ENCODE measurements around the gene KCNK16. TPM values are rescaled to one million over a fixed set of nuclear protein-coding genes. Genes with fewer than 3 reads are reported as not detected.

The KCNK16 gene
- total and polyA plus RNA-seq, 2 donors, result not detected

- no peak overlapping the region for H3K27ac ChIP-seq (ENCODE audit: low read depth)
- no peak overlapping the region for H3K4me3 ChIP-seq (ENCODE audit: low read depth, low read length)
- 85% methylated on average over 1 of the region's 1 CpG for WGBS
- H3K4me1 ChIP-seq (ENCODE audit: insufficient read depth), result no peaks in the 10 kb centered on the region
- H3K36me3 ChIP-seq (ENCODE audit: insufficient read depth), result no peaks in the 10 kb centered on the region
- no peak for DNase-seq (ENCODE audit: extremely low spot score)
These were observed 52.5 kb downstream of the KCNK16 start for GRCh38 chr6:39269961-39270360.

GRCh38 chr6:39268721-39269120 lies 53.8 kb downstream of the KCNK16 start:
- no peaks in the 10 kb centered on the region for H3K4me1 ChIP-seq (ENCODE audit: insufficient read depth)
- 44% methylated on average over 3 of the region's 3 CpGs for WGBS
- H3K27ac ChIP-seq (ENCODE audit: low read depth), result no peak overlapping the region
- DNase-seq (ENCODE audit: extremely low spot score), result no peak
- no peaks in the 10 kb centered on the region for H3K36me3 ChIP-seq (ENCODE audit: insufficient read depth)
- H3K4me3 ChIP-seq (ENCODE audit: low read depth, low read length), result no peak overlapping the region

- 78% methylated on average over 7 of the region's 7 CpGs for WGBS
- Histone ChIP-seq H3K4me3 (ENCODE audit: low read depth, low read length) (no peak overlapping the region), H3K27ac (ENCODE audit: low read depth) (no peak overlapping the region), H3K36me3 (ENCODE audit: insufficient read depth) (no peaks in the 10 kb centered on the region), H3K4me1 (ENCODE audit: insufficient read depth) (no peaks in the 10 kb centered on the region)
- no peak for DNase-seq (ENCODE audit: extremely low spot score)
These were observed 54.3 kb downstream of the KCNK16 start for GRCh38 chr6:39268171-39268570.

- 73% methylated on average over 5 of the region's 5 CpGs for WGBS
- H3K4me1 ChIP-seq (ENCODE audit: insufficient read depth), result no peaks in the 10 kb centered on the region
- H3K27ac ChIP-seq (ENCODE audit: low read depth), result no peak overlapping the region
- DNase-seq (ENCODE audit: extremely low spot score), result no peak
- no peak overlapping the region for H3K4me3 ChIP-seq (ENCODE audit: low read depth, low read length)
- H3K36me3 ChIP-seq (ENCODE audit: insufficient read depth), result no peaks in the 10 kb centered on the region
These were observed 55.6 kb downstream of the KCNK16 start for GRCh38 chr6:39266782-39267355.

GRCh38 chr6:39266375-39266774 lies 56.1 kb downstream of the KCNK16 start:
- H3K4me1 ChIP-seq (ENCODE audit: insufficient read depth), result no peaks in the 10 kb centered on the region
- no peak overlapping the region for H3K4me3 ChIP-seq (ENCODE audit: low read depth, low read length)
- 81% methylated on average over 2 of the region's 2 CpGs for WGBS
- no peak overlapping the region for H3K27ac ChIP-seq (ENCODE audit: low read depth)
- DNase-seq (ENCODE audit: extremely low spot score), result no peak
- H3K36me3 ChIP-seq (ENCODE audit: insufficient read depth), result no peaks in the 10 kb centered on the region

Other genes starting within 250 kb of the KCNK16 start
- gene SAYSD1, start 207.5 kb downstream of the KCNK16 start, total RNA-seq, result 20.1 TPM
- 12.6 TPM for gene SAYSD1, start 207.5 kb downstream of the KCNK16 start, polyA plus RNA-seq
- gene KCNK5, start 93.2 kb downstream of the KCNK16 start, total RNA-seq, result 2.3 TPM
- 3.1 TPM for gene KCNK5, start 93.2 kb downstream of the KCNK16 start, polyA plus RNA-seq
- gene KCNK17, start 8.3 kb downstream of the KCNK16 start, total RNA-seq, result 0.95 TPM
- gene KCNK17, start 8.3 kb downstream of the KCNK16 start, polyA plus RNA-seq, result 0.52 TPM